ENCODE measurements around the gene ATOX1. TPM values are rescaled to one million over a fixed set of nuclear protein-coding genes. Genes with fewer than 3 reads are reported as not detected.

ATOX1 gene
- total and polyA plus RNA-seq, 9 donors: 23.0 to 86.6 (median 52.9) TPM

DNA sequence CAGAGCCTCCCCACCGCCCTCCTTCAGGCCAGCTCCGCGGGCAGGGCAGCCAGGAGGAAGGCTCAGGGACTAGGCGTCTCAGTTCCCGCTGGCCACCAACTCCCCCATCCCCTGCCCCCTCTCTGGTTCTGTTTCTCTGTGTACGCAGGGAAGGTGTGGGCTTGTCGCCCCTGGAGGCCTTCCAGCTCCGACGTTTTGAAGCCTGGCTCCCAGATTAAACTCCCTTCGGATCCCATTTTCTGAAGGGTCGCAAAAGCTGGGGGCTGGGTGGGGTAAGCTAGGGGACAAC is 346 bp downstream of the ATOX1 start:
- H3K27me3 ChIP-seq: no peaks in the 10 kb centered on the region
- no peaks in the 10 kb centered on the region for H3K36me3 ChIP-seq
- peak in 1 of 5 donors; percentile 37 for DNase-seq
- WGBS, 3 donors: 0 to 1% (median 0%) methylated on average over 11 of the region's 11 CpGs
- peak overlapping the region; percentile 95 for H3K4me3 ChIP-seq
- peak overlapping the region in 1 of 2 donors; percentile 41 for H3K27ac ChIP-seq
- intact Hi-C loops (cut with DNase I): no loop called here
- peaks cover 7% of the 10 kb centered on the region for H3K4me1 ChIP-seq (ENCODE audit: insufficient read depth)
- H3K9me3 ChIP-seq: no peaks in the 10 kb centered on the region
- no peak for TF ChIP-seq EP300 (IDR thresholded peaks at IDR 0.05)

DNA sequence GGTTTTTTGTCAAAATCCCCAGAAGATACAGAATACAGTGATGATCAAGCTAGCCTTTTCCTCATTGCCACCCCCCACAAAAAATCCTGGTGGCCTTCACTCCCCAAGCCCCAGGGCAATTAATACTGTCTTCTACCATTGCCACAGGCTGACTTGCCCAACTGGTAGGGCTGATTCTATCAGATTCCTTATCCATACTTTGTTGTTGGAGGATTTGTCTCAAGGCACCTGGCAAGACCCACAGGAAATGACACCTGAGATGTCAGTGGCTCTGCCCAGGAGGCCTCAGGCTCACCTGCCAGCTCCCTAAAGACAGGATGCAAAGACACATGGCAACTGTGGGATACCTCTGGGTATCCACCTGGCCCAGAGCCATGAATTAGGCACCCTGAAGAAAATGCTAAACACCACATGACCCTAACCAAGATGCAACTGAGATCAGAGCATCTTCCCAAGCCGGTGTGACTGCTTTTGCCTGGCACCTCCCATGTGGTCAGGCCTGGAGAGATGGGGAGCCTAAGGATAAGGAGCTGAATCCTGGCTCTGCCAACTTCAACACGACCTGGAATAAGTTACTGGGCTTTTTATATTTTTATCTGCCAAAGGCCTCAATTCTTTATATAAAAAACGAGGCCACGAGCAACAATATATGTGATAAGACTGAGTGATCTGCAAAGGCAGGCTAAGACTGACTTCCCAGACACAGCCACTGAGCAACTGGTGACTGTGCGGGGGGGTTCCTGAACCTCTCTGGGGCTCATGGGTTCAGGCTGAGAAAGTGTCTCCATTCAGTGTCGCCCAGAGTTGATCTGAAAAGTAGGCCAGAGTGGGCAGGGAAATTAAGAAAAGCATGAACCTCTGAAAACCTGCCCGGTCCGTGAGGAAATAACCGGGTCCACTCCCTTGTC is 944 bp downstream of the ATOX1 start:
- Histone ChIP-seq H3K4me3 (peak overlapping the region; percentile 95), H3K9me3 (no peaks in the 10 kb centered on the region), H3K4me1 (ENCODE audit: insufficient read depth) (peaks cover 7% of the 10 kb centered on the region), H3K27ac (peak overlapping the region in 1 of 2 donors; percentile 41), H3K36me3 (no peaks in the 10 kb centered on the region), H3K27me3 (no peaks in the 10 kb centered on the region)
- TF ChIP-seq POLR2A (IDR thresholded peaks at IDR 0.05) (no peak), EP300 (IDR thresholded peaks at IDR 0.05) (no peak)
- TF ChIP-seq, protein P1, sequence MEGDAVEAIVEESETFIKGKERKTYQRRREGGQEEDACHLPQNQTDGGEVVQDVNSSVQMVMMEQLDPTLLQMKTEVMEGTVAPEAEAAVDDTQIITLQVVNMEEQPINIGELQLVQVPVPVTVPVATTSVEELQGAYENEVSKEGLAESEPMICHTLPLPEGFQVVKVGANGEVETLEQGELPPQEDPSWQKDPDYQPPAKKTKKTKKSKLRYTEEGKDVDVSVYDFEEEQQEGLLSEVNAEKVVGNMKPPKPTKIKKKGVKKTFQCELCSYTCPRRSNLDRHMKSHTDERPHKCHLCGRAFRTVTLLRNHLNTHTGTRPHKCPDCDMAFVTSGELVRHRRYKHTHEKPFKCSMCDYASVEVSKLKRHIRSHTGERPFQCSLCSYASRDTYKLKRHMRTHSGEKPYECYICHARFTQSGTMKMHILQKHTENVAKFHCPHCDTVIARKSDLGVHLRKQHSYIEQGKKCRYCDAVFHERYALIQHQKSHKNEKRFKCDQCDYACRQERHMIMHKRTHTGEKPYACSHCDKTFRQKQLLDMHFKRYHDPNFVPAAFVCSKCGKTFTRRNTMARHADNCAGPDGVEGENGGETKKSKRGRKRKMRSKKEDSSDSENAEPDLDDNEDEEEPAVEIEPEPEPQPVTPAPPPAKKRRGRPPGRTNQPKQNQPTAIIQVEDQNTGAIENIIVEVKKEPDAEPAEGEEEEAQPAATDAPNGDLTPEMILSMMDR (IDR thresholded peaks at IDR 0.05): no peak
- intact Hi-C loops (cut with DNase I): no loop called here
- 13 to 14% (median 14%) methylated on average over 9 of the region's 9 CpGs for WGBS, 3 donors
- no peak for DNase-seq

DNA sequence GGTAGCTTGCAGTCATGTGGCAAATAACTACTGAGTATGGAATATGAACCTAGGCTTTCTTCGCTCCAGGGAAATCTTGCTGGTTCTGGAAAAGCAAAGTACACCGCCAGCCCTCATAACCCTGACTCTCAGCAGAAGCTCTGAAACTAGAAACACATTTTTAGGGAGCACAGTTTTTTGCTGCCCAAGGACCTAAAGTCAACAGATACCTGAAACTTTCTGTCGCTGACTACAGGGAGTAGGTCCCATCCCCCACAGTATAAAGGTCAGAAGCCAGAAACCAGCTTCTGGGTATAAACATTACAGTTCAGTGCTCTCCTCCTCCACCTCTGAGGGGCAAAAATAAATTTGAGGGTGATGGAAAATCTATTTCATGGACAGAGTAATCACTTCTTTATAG is 3.0 kb downstream of the ATOX1 start:
- peaks cover 7% of the 10 kb centered on the region for H3K4me1 ChIP-seq (ENCODE audit: insufficient read depth)
- no peaks in the 10 kb centered on the region for H3K27me3 ChIP-seq
- no peak for DNase-seq
- 84 to 93% (median 87%) methylated on average over 3 of the region's 3 CpGs for WGBS, 3 donors
- H3K4me3 ChIP-seq: no peak overlapping the region
- intact Hi-C loops (cut with DNase I): no loop called here
- no peaks in the 10 kb centered on the region for H3K36me3 ChIP-seq
- no peaks in the 10 kb centered on the region for H3K9me3 ChIP-seq
- no peak for TF ChIP-seq POLR2A (IDR thresholded peaks at IDR 0.05)
- TF ChIP-seq EP300 (IDR thresholded peaks at IDR 0.05): no peak
- TF ChIP-seq, protein P1 (IDR thresholded peaks at IDR 0.05): no peak
- H3K27ac ChIP-seq: no peak overlapping the region

DNA sequence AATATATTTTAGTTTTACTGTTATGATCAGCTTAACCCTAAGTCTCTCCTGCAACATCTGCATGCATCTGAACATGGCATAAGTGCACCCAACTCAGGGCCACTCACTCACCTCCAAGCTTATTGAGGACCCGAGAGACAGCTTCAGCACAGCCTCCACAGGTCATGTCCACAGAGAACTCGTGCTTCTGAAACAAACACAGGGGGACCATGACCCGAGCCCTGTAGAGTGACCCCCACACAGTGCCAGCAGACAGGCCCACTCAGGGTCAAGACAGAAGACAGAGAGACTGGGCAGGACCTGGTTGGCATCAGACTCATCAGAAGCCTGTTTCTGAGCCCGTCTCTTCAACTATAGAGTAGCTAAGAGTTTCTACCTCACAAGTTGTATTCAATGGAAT is 6.8 kb downstream of the ATOX1 start:
- DNase-seq: no peak
- 88 to 91% (median 89%) methylated on average over 4 of the region's 4 CpGs for WGBS, 3 donors
- Histone ChIP-seq H3K9me3 (no peaks in the 10 kb centered on the region), H3K36me3 (no peaks in the 10 kb centered on the region), H3K27me3 (no peaks in the 10 kb centered on the region), H3K27ac (no peak overlapping the region), H3K4me3 (no peak overlapping the region), H3K4me1 (ENCODE audit: insufficient read depth) (peaks cover 1% of the 10 kb centered on the region)
- intact Hi-C loops (cut with DNase I): no loop called here
- TF ChIP-seq POLR2A (IDR thresholded peaks at IDR 0.05): no peak
- no peak for TF ChIP-seq EP300 (IDR thresholded peaks at IDR 0.05)
- TF ChIP-seq, protein P1 (IDR thresholded peaks at IDR 0.05): no peak

DNA sequence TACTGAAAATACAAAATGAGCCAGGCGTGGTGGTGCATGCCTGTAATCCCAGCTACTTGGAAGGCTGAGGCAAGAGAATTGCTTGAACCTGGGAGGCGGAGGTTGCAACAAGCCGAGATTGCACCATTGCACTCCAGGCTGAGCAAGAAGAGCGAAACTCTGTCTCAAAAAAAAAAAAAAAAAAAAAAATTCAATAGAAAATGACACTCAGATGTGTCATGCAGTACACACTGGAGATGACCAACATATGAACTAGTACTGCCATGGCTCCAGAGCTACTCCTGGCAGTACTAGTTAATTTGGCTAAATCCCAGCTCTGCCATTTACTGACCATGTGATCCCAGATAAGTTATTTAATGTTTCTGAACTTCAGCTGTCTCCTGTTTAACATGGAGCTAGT is 7.3 kb downstream of the ATOX1 start:
- no peak for TF ChIP-seq POLR2A (IDR thresholded peaks at IDR 0.05)
- no peak for DNase-seq
- WGBS, 3 donors: 93 to 100% (median 98%) methylated on average over 4 of the region's 4 CpGs
- Histone ChIP-seq H3K4me3 (no peak overlapping the region), H3K4me1 (ENCODE audit: insufficient read depth) (no peaks in the 10 kb centered on the region), H3K27me3 (no peaks in the 10 kb centered on the region), H3K27ac (no peak overlapping the region), H3K36me3 (no peaks in the 10 kb centered on the region), H3K9me3 (no peaks in the 10 kb centered on the region)
- intact Hi-C loops (cut with DNase I): no loop called here
